ENCODE results near the gene KLK7.

The KLK7 gene

DNA sequence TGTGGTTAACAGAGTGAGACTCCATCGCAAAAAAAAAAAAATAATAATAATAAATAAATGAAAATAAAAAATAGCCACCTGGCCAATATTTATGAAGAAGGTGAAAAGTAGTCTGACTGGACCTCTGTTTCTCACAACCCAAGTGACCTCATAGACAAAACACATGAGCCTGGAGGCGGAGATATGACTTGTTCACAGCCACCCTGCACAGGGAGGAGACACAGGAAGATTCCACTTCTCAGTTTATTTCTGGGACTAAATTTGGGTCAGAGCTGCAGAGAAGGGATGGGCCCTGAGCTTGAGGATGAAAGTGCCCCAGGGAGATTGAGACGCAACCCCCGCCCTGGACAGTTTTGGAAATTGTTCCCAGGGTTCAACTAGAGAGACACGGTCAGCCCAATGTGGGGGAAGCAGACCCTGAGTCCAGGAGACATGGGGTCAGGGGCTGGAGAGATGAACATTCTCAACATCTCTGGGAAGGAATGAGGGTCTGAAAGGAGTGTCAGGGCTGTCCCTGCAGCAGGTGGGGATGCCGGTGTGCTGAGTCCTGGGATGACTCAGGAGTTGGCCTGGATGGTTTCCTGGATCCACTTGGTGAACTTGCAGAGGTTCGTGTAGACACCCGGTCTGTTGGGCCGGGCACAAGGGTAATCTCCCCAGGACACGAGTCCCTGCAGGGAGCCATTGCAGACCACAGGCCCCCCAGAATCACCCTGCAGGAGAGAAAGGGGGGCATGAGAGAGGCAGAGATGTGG, 40.5 kb downstream of the KLK7 start:
- Histone ChIP-seq H3K79me2 (ENCODE audit: control insufficient read depth, insufficient read depth, low read length) (no peaks in the 10 kb centered on the region), H2AK5ac (ENCODE audit: low read length) (no peak overlapping the region), H3K18ac (ENCODE audit: low read length) (no peak overlapping the region), H3K56ac (ENCODE audit: low read length) (no peak overlapping the region), H3K27me3 (ENCODE audit: insufficient read depth, low read length, poor library complexity) (no peaks in the 10 kb centered on the region), H3K4me1 (ENCODE audit: control insufficient read depth, low read depth, low read length) (no peaks in the 10 kb centered on the region), H3K23ac (ENCODE audit: low read length) (no peak overlapping the region), H3K4me2 (ENCODE audit: low read length) (no peak overlapping the region), H4K5ac (ENCODE audit: low read length) (no peak overlapping the region), H3K79me1 (ENCODE audit: low read length) (no peaks in the 10 kb centered on the region), H3K4ac (ENCODE audit: low read depth, low read length) (no peak overlapping the region), H4K8ac (ENCODE audit: low read depth, low read length) (no peak overlapping the region), H2BK15ac (replicated peaks; ENCODE audit: low read depth) (no peak overlapping the region), H2BK120ac (ENCODE audit: low read depth, low read length) (no peak overlapping the region), H3K9ac (ENCODE audit: low read length) (no peak overlapping the region), H2BK5ac (ENCODE audit: low read length) (no peak overlapping the region), H3K27ac (ENCODE audit: low read depth, low read length) (no peak overlapping the region), H3K4me3 (ENCODE audit: low read length) (no peak overlapping the region), H3K36me3 (ENCODE audit: control insufficient read depth, insufficient read depth, low read length) (no peaks in the 10 kb centered on the region)
- no peak for DNase-seq
- no CpG with 5 or more reads among the region's 10 CpGs for WGBS (ENCODE audit: extremely low coverage, insufficient coverage, low lambda C conversion rate)

DNA sequence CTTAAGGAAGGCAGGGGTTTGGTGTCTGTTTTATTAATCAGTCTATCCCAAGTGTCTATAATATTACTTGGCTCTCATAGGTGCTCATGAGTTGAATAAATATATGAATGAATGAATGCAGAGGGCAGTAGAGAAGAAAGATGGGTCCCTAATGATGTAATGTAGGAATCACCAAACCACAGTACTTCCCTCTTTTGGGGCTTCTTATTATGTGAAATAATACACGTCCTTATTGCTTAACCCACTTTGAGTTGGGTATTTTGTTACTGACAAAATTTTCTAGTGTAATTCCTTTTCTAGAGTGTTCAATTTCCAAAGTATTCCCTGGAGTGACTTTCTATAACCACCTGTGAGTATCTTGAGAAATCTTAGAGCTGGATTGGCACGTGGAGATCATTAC, 44.1 kb downstream of the KLK7 start:
- H3K79me1 ChIP-seq (ENCODE audit: low read length) = no peaks in the 10 kb centered on the region
- no peak overlapping the region for H3K4me3 ChIP-seq (ENCODE audit: low read length)
- H3K4me1 ChIP-seq (ENCODE audit: control insufficient read depth, low read depth, low read length) = no peaks in the 10 kb centered on the region
- no peak overlapping the region for H4K8ac ChIP-seq (ENCODE audit: low read depth, low read length)
- no peak overlapping the region for H2BK120ac ChIP-seq (ENCODE audit: low read depth, low read length)
- H3K27me3 ChIP-seq (ENCODE audit: insufficient read depth, low read length, poor library complexity) = no peaks in the 10 kb centered on the region
- H2AK5ac ChIP-seq (ENCODE audit: low read length) = no peak overlapping the region
- H2BK15ac ChIP-seq (replicated peaks; ENCODE audit: low read depth) = no peak overlapping the region
- H3K4ac ChIP-seq (ENCODE audit: low read depth, low read length) = no peak overlapping the region
- H2BK5ac ChIP-seq (ENCODE audit: low read length) = no peak overlapping the region
- H3K18ac ChIP-seq (ENCODE audit: low read length) = no peak overlapping the region
- H3K56ac ChIP-seq (ENCODE audit: low read length) = no peak overlapping the region
- H4K5ac ChIP-seq (ENCODE audit: low read length) = no peak overlapping the region
- H3K23ac ChIP-seq (ENCODE audit: low read length) = no peak overlapping the region
- no peak overlapping the region for H3K9ac ChIP-seq (ENCODE audit: low read length)
- no peaks in the 10 kb centered on the region for H3K36me3 ChIP-seq (ENCODE audit: control insufficient read depth, insufficient read depth, low read length)
- H3K4me2 ChIP-seq (ENCODE audit: low read length) = no peak overlapping the region
- no peaks in the 10 kb centered on the region for H3K79me2 ChIP-seq (ENCODE audit: control insufficient read depth, insufficient read depth, low read length)
- WGBS (ENCODE audit: extremely low coverage, insufficient coverage, low lambda C conversion rate) = no CpG with 5 or more reads among the region's 2 CpGs
- DNase-seq = no peak
- no peak overlapping the region for H3K27ac ChIP-seq (ENCODE audit: low read depth, low read length)

DNA sequence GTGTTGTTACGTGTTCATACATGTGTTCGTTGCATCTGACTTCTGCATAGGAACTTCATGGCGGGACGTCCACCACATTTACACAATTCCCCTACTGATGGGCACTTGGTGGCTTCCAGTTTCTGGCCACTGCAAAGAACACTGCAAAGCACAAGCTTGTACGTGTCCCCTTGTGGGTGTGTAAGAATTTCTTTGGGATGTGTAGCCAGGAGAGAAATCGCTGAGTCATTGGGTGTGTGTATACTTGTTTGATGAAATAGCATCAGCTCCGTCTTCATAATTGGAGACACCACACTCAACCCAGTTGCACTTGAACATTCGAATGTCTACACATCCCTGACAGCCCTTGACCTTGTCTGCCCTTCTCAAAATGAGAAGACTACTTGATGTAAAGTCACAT, 50.1 kb downstream of the KLK7 start:
- H3K27ac ChIP-seq (ENCODE audit: low read depth, low read length) = no peak overlapping the region
- H3K79me2 ChIP-seq (ENCODE audit: control insufficient read depth, insufficient read depth, low read length) = no peaks in the 10 kb centered on the region
- H2BK5ac ChIP-seq (ENCODE audit: low read length) = no peak overlapping the region
- no peaks in the 10 kb centered on the region for H3K79me1 ChIP-seq (ENCODE audit: low read length)
- H3K27me3 ChIP-seq (ENCODE audit: insufficient read depth, low read length, poor library complexity) = no peaks in the 10 kb centered on the region
- no peak overlapping the region for H3K9ac ChIP-seq (ENCODE audit: low read length)
- H3K23ac ChIP-seq (ENCODE audit: low read length) = no peak overlapping the region
- H4K5ac ChIP-seq (ENCODE audit: low read length) = no peak overlapping the region
- no CpG with 5 or more reads among the region's 8 CpGs for WGBS (ENCODE audit: extremely low coverage, insufficient coverage, low lambda C conversion rate)
- H2BK15ac ChIP-seq (replicated peaks; ENCODE audit: low read depth) = no peak overlapping the region
- H3K4me2 ChIP-seq (ENCODE audit: low read length) = no peak overlapping the region
- H2BK120ac ChIP-seq (ENCODE audit: low read depth, low read length) = no peak overlapping the region
- H3K56ac ChIP-seq (ENCODE audit: low read length) = no peak overlapping the region
- H3K36me3 ChIP-seq (ENCODE audit: control insufficient read depth, insufficient read depth, low read length) = no peaks in the 10 kb centered on the region
- no peak overlapping the region for H2AK5ac ChIP-seq (ENCODE audit: low read length)
- no peaks in the 10 kb centered on the region for H3K4me1 ChIP-seq (ENCODE audit: control insufficient read depth, low read depth, low read length)
- H4K8ac ChIP-seq (ENCODE audit: low read depth, low read length) = no peak overlapping the region
- no peak overlapping the region for H3K4ac ChIP-seq (ENCODE audit: low read depth, low read length)
- no peak for DNase-seq
- H3K18ac ChIP-seq (ENCODE audit: low read length) = no peak overlapping the region
- no peak overlapping the region for H3K4me3 ChIP-seq (ENCODE audit: low read length)

DNA sequence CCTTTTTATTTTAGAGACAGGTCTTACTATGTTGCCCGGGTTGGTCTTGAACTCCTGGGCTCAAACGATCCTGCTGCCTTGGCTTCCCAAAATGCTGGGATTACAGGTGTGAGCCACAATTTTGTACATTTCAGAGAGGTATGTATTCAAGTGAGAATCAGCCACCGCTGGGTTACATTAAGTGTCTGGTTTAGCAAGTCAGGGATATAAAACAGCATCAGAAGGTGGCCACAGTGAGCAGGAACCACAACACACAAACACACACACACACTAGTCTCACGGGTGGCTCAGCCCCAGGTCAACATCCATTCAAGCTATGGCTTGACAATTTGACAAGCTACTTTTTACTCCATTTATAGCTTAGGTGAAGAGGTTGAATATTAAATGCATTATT, 51.0 kb downstream of the KLK7 start:
- Histone ChIP-seq H4K5ac (ENCODE audit: low read length) (no peak overlapping the region), H3K36me3 (ENCODE audit: control insufficient read depth, insufficient read depth, low read length) (no peaks in the 10 kb centered on the region), H3K79me1 (ENCODE audit: low read length) (no peaks in the 10 kb centered on the region), H2BK120ac (ENCODE audit: low read depth, low read length) (no peak overlapping the region), H3K4me2 (ENCODE audit: low read length) (no peak overlapping the region), H3K27ac (ENCODE audit: low read depth, low read length) (no peak overlapping the region), H4K8ac (ENCODE audit: low read depth, low read length) (no peak overlapping the region), H3K4me1 (ENCODE audit: control insufficient read depth, low read depth, low read length) (no peaks in the 10 kb centered on the region), H2AK5ac (ENCODE audit: low read length) (no peak overlapping the region), H2BK15ac (replicated peaks; ENCODE audit: low read depth) (no peak overlapping the region), H3K56ac (ENCODE audit: low read length) (no peak overlapping the region), H3K18ac (ENCODE audit: low read length) (no peak overlapping the region), H3K79me2 (ENCODE audit: control insufficient read depth, insufficient read depth, low read length) (no peaks in the 10 kb centered on the region), H2BK5ac (ENCODE audit: low read length) (no peak overlapping the region), H3K23ac (ENCODE audit: low read length) (no peak overlapping the region), H3K9ac (ENCODE audit: low read length) (no peak overlapping the region), H3K27me3 (ENCODE audit: insufficient read depth, low read length, poor library complexity) (no peaks in the 10 kb centered on the region), H3K4me3 (ENCODE audit: low read length) (no peak overlapping the region), H3K4ac (ENCODE audit: low read depth, low read length) (no peak overlapping the region)
- WGBS (ENCODE audit: extremely low coverage, insufficient coverage, low lambda C conversion rate) = no CpG with 5 or more reads among the region's 4 CpGs
- DNase-seq = no peak

DNA sequence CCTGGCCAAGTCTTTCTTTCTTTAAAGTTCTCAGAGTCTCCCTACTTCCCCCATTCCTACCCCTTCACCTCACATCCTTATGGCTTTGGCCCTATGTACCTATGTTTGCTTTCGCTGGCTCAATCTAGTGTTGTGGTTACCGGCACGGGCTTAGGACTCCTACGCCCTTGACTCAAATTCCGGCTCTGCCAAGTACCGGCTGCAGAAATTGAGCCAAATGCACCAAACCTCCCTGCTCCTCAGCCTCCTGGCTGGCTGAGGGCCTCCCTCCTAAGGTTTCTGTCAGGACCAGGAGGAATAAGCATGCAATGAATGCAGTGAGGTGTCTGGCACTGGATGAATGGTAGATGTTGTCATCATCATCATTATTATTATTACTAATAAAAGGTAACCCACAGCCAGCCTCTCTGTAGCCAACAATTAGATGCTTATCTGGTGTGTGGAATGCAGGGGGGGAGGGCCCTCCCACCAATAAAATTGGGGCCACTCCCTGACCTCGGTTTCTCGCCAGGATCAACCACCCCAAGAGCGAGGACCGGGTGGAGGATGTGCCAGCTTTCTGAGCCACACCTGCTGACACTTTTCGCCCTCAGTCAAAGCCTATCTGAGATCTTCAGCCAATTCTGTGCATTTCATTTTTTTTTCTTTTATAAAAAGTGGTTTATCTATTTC, 51.6 kb downstream of the KLK7 start:
- Histone ChIP-seq H3K4ac (ENCODE audit: low read depth, low read length) (no peak overlapping the region), H3K9ac (ENCODE audit: low read length) (no peak overlapping the region), H2BK5ac (ENCODE audit: low read length) (no peak overlapping the region), H3K4me2 (ENCODE audit: low read length) (no peak overlapping the region), H2BK15ac (replicated peaks; ENCODE audit: low read depth) (no peak overlapping the region), H3K56ac (ENCODE audit: low read length) (no peak overlapping the region), H3K18ac (ENCODE audit: low read length) (no peak overlapping the region), H3K36me3 (ENCODE audit: control insufficient read depth, insufficient read depth, low read length) (no peaks in the 10 kb centered on the region), H3K27me3 (ENCODE audit: insufficient read depth, low read length, poor library complexity) (no peaks in the 10 kb centered on the region), H4K8ac (ENCODE audit: low read depth, low read length) (no peak overlapping the region), H3K23ac (ENCODE audit: low read length) (no peak overlapping the region), H3K4me1 (ENCODE audit: control insufficient read depth, low read depth, low read length) (no peaks in the 10 kb centered on the region), H4K5ac (ENCODE audit: low read length) (no peak overlapping the region), H3K4me3 (ENCODE audit: low read length) (no peak overlapping the region), H3K79me1 (ENCODE audit: low read length) (no peaks in the 10 kb centered on the region), H3K79me2 (ENCODE audit: control insufficient read depth, insufficient read depth, low read length) (no peaks in the 10 kb centered on the region), H2AK5ac (ENCODE audit: low read length) (no peak overlapping the region), H2BK120ac (ENCODE audit: low read depth, low read length) (no peak overlapping the region), H3K27ac (ENCODE audit: low read depth, low read length) (no peak overlapping the region)
- DNase-seq = no peak
- WGBS (ENCODE audit: extremely low coverage, insufficient coverage, low lambda C conversion rate) = no CpG with 5 or more reads among the region's 11 CpGs

DNA sequence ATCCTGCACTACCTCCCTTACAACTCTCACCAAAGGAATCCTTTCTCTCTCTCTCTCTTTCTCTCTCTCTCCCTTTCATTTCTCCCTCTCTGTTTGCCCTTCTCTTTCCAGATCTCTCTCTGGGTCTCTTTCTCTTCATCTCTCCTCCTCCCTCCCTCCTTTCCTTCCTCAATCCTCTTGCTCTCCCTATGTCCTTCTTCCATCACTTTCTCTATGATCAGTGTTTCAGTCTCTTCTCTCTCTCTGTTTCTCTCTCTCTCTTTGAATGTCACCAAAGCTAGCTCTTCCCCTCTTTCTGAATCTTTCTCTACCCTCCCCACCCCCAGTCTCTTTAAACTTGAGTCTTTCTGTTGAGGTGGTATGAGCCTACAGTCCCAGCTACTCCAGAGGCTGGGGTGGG, 52.7 kb downstream of the KLK7 start:
- H3K79me1 ChIP-seq (ENCODE audit: low read length) = no peaks in the 10 kb centered on the region
- H3K4me1 ChIP-seq (ENCODE audit: control insufficient read depth, low read depth, low read length) = no peaks in the 10 kb centered on the region
- H4K5ac ChIP-seq (ENCODE audit: low read length) = no peak overlapping the region
- H3K36me3 ChIP-seq (ENCODE audit: control insufficient read depth, insufficient read depth, low read length) = no peaks in the 10 kb centered on the region
- no peak overlapping the region for H3K9ac ChIP-seq (ENCODE audit: low read length)
- H3K23ac ChIP-seq (ENCODE audit: low read length) = no peak overlapping the region
- no peaks in the 10 kb centered on the region for H3K79me2 ChIP-seq (ENCODE audit: control insufficient read depth, insufficient read depth, low read length)
- H2BK5ac ChIP-seq (ENCODE audit: low read length) = no peak overlapping the region
- no peaks in the 10 kb centered on the region for H3K27me3 ChIP-seq (ENCODE audit: insufficient read depth, low read length, poor library complexity)
- no peak overlapping the region for H2BK120ac ChIP-seq (ENCODE audit: low read depth, low read length)
- no peak overlapping the region for H3K18ac ChIP-seq (ENCODE audit: low read length)
- no peak overlapping the region for H3K4ac ChIP-seq (ENCODE audit: low read depth, low read length)
- no peak overlapping the region for H4K8ac ChIP-seq (ENCODE audit: low read depth, low read length)
- no peak overlapping the region for H3K27ac ChIP-seq (ENCODE audit: low read depth, low read length)
- H2BK15ac ChIP-seq (replicated peaks; ENCODE audit: low read depth) = no peak overlapping the region
- H3K56ac ChIP-seq (ENCODE audit: low read length) = no peak overlapping the region
- no peak overlapping the region for H3K4me2 ChIP-seq (ENCODE audit: low read length)
- DNase-seq = no peak
- no peak overlapping the region for H3K4me3 ChIP-seq (ENCODE audit: low read length)
- H2AK5ac ChIP-seq (ENCODE audit: low read length) = no peak overlapping the region
